GM21381 (cell line): ENCODE measurements around the gene LRRC25.
A peak's percentile ranks its signal among the peaks of the same experiment; 100 is the strongest.

Source experiments
- ATAC-seq: cut with Tn5 transposase; IDR thresholded peaks from one replicate; pipeline ENCODE4 v1.9.1; 2021; ENCODE audit warnings: mild to moderate bottlenecking, moderate library complexity; ENCODE audit not compliant: unreplicated experiment

LRRC25 gene

GRCh38 chr19:18435842-18436670 is 38.6 kb upstream of the LRRC25 start:
- ATAC-seq, result no peak

GRCh38 chr19:18435178-18435841 is 37.9 kb upstream of the LRRC25 start:
- no peak for ATAC-seq

- ATAC-seq, result no peak
These were observed 37.2 kb upstream of the LRRC25 start for GRCh38 chr19:18434411-18435175.

GRCh38 chr19:18433735-18434398 is 36.4 kb upstream of the LRRC25 start:
- no peak for ATAC-seq

- no peak for ATAC-seq
These were observed 35.7 kb upstream of the LRRC25 start for GRCh38 chr19:18433015-18433691.

- no peak for ATAC-seq
These were observed 35.0 kb upstream of the LRRC25 start for GRCh38 chr19:18432275-18433014.

GRCh38 chr19:18431351-18432197 is 34.2 kb upstream of the LRRC25 start:
- no peak for ATAC-seq

- ATAC-seq, result no peak
These were observed 33.2 kb upstream of the LRRC25 start for GRCh38 chr19:18430417-18431144.

GRCh38 chr19:18429717-18430416 is 32.4 kb upstream of the LRRC25 start:
- no peak for ATAC-seq

GRCh38 chr19:18428787-18429674 is 31.6 kb upstream of the LRRC25 start:
- ATAC-seq, result peak; percentile 53

GRCh38 chr19:18428173-18428786 is 30.9 kb upstream of the LRRC25 start:
- ATAC-seq, result no peak

GRCh38 chr19:18427743-18428113 is 30.3 kb upstream of the LRRC25 start:
- ATAC-seq, result no peak

GRCh38 chr19:18427080-18427742 is 29.8 kb upstream of the LRRC25 start:
- ATAC-seq, result no peak

- no peak for ATAC-seq
These were observed 29.0 kb upstream of the LRRC25 start for GRCh38 chr19:18426416-18426767.

GRCh38 chr19:18425515-18426415 is 28.3 kb upstream of the LRRC25 start:
- no peak for ATAC-seq
